ENCODE results near the gene DUSP1. TPM values are rescaled to one million over a fixed set of nuclear protein-coding genes. Genes with fewer than 3 reads are reported as not detected.

The DUSP1 gene
- total and polyA plus RNA-seq, 2 of the 13 experiments (the other 11 are each of a cell fraction or from before 2014, with no cell fraction given): 27.1 to 55.5 TPM

GRCh38 chr5:172786736-172787462 is 15.9 kb upstream of the DUSP1 start (continued):
- TF ChIP-seq ZNF263 (CRISPR knock-in tag; IDR thresholded peaks at IDR 0.05): no peak
- TF ChIP-seq KLF11 (CRISPR knock-in tag; IDR thresholded peaks at IDR 0.05): no peak
- peak; percentile 22; the same call in 1 of the 2 replicates for TF ChIP-seq TBX2 (CRISPR knock-in tag; IDR thresholded peaks at IDR 0.05; ENCODE audit: borderline replicate concordance)
- TF ChIP-seq ZNF558 (CRISPR knock-in tag; IDR thresholded peaks at IDR 0.05; ENCODE audit: borderline replicate concordance): no peak
- TF ChIP-seq ZNF282 (IDR thresholded peaks at IDR 0.05; ENCODE audit: partially characterized antibody): peak; percentile 81
- peak; percentile 74; the same call in 1 of the 2 replicates for TF ChIP-seq NBN (conservative IDR thresholded peaks at IDR 0.05)
- TF ChIP-seq HNF4A (CRISPR knock-in tag; IDR thresholded peaks at IDR 0.05): no peak
- no peak for TF ChIP-seq ZNF75D (CRISPR knock-in tag; IDR thresholded peaks at IDR 0.05; ENCODE audit: borderline replicate concordance)

DNA sequence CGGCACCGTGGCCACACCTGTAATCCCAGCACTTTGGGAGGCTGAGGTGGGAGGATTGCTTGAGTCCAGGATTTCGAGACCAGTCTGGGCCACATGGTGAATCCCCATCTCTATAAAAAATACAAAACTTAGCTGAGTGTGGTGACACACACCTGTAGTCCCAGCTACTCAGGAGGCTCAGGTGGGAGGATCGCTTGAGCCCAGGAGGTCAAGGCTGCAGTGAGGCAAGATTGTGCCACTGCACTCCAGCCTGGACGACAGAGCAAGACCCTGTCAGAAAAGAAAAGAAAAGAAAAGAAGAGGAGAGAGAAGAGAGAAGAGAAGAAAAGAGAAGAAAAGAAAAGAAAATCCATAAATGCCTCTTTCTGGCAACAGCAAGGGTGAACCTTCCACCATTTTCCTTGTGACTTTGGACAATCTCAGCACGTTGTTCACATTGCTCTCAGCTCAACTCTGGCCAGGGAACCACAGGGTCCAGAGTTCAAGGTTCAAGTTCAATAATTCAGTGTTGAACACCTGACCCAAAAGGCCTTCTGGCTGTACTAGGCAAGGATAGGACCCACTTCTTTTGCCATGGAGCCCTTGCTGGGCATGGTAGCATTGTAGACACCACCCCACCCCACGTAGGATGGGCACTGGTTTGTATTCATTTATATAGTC is 14.6 kb upstream of the DUSP1 start:
- Histone ChIP-seq H3K9ac (ENCODE audit: insufficient read depth, low read depth, low read length) (no peak overlapping the region), H3K9me3 (ENCODE audit: low read length) (no peaks in the 10 kb centered on the region), H3K36me3 (replicated peaks in 1 of 2; ENCODE audit: control insufficient read depth in 1 of 2, insufficient read depth in 2 of 2, low read length in 2 of 2) (no peaks in the 10 kb centered on the region), H3K4me3 (replicated peaks in 1 of 3; ENCODE audit: insufficient read depth in 1 of 3, low read depth in 2 of 3, low read length in 3 of 3) (no peak overlapping the region), H3K79me2 (ENCODE audit: insufficient read depth, low read length) (no peaks in the 10 kb centered on the region), H3K27ac (ENCODE audit: extremely low read length, insufficient read depth, low read length) (no peak overlapping the region), H3K4me1 (ENCODE audit: insufficient read depth, low read length) (peaks cover 85% of the 10 kb centered on the region), H3K27me3 (ENCODE audit: control insufficient read depth in 1 of 2, insufficient read depth in 2 of 2, low read length in 2 of 2) (no peaks in the 10 kb centered on the region), H3K4me2 (ENCODE audit: low read depth, low read length) (no peak overlapping the region), H4K20me1 (ENCODE audit: insufficient read depth, low read length) (no peaks in the 10 kb centered on the region), H2AFZ (ENCODE audit: low read length) (no peak overlapping the region)
- WGBS (ENCODE audit: low lambda C conversion rate): 78% methylated on average over 7 of the region's 7 CpGs
- FAIRE-seq (no peak), ATAC-seq (no peak), DNase-seq (ENCODE audit: low spot score) (no peak)
- CTCF ChIA-PET (ENCODE audit: low intra/inter-chr PET ratio, low total read pairs): no interaction called here
- POLR2A ChIA-PET: interaction anchor here (1.0 to 1.6 kb wide), 3 partner anchors 9 to 15 kb away, joined by 3 to 13 read pairs (median 7); partner anchors contain the start of gene DUSP1
- in situ Hi-C loops (cut with HindIII; ENCODE audit: extremely low pct_ligation_motif_present, low pct_unique_long_range_greater_than_20kb): no loop called here
- intact Hi-C loops (cut with micrococcal nuclease; ENCODE audit: unreplicated experiment): no loop called here
- BruUV-seq (replicated peaks): no TSS peak
- TF ChIP-seq ZNF713 (CRISPR knock-in tag; IDR thresholded peaks at IDR 0.05): no peak
- TF ChIP-seq, protein P1, sequence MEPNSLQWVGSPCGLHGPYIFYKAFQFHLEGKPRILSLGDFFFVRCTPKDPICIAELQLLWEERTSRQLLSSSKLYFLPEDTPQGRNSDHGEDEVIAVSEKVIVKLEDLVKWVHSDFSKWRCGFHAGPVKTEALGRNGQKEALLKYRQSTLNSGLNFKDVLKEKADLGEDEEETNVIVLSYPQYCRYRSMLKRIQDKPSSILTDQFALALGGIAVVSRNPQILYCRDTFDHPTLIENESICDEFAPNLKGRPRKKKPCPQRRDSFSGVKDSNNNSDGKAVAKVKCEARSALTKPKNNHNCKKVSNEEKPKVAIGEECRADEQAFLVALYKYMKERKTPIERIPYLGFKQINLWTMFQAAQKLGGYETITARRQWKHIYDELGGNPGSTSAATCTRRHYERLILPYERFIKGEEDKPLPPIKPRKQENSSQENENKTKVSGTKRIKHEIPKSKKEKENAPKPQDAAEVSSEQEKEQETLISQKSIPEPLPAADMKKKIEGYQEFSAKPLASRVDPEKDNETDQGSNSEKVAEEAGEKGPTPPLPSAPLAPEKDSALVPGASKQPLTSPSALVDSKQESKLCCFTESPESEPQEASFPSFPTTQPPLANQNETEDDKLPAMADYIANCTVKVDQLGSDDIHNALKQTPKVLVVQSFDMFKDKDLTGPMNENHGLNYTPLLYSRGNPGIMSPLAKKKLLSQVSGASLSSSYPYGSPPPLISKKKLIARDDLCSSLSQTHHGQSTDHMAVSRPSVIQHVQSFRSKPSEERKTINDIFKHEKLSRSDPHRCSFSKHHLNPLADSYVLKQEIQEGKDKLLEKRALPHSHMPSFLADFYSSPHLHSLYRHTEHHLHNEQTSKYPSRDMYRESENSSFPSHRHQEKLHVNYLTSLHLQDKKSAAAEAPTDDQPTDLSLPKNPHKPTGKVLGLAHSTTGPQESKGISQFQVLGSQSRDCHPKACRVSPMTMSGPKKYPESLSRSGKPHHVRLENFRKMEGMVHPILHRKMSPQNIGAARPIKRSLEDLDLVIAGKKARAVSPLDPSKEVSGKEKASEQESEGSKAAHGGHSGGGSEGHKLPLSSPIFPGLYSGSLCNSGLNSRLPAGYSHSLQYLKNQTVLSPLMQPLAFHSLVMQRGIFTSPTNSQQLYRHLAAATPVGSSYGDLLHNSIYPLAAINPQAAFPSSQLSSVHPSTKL (CRISPR knock-in tag; IDR thresholded peaks at IDR 0.05): peak; percentile 40; the same call in 1 of the 2 replicates
- TF ChIP-seq TRIM24 (CRISPR knock-in tag; IDR thresholded peaks at IDR 0.05): no peak
- no peak for TF ChIP-seq HDAC2 (CRISPR knock-in tag; IDR thresholded peaks at IDR 0.05)
- TF ChIP-seq AHR (CRISPR knock-in tag; IDR thresholded peaks at IDR 0.05): no peak
- no peak for TF ChIP-seq FOXK1 (CRISPR knock-in tag; IDR thresholded peaks at IDR 0.05; ENCODE audit: borderline replicate concordance, low read depth)
- TF ChIP-seq PPARG (CRISPR knock-in tag; conservative IDR thresholded peaks at IDR 0.05): no peak
- peak; percentile 62 for TF ChIP-seq ZNF644 (CRISPR knock-in tag; IDR thresholded peaks at IDR 0.05; ENCODE audit: low read depth)
- TF ChIP-seq ZNF816 (CRISPR knock-in tag; IDR thresholded peaks at IDR 0.05; ENCODE audit: borderline replicate concordance): no peak
- TF ChIP-seq SKIL (CRISPR knock-in tag; IDR thresholded peaks at IDR 0.05; ENCODE audit: borderline replicate concordance): no peak
- TF ChIP-seq ZNF772 (CRISPR knock-in tag; IDR thresholded peaks at IDR 0.05): no peak
